ENCODE measurements around the gene PIP5KL1.

The PIP5KL1 gene
- 2.0 to 8.4 reads per million in 2 donors for total RNA-seq

DNA sequence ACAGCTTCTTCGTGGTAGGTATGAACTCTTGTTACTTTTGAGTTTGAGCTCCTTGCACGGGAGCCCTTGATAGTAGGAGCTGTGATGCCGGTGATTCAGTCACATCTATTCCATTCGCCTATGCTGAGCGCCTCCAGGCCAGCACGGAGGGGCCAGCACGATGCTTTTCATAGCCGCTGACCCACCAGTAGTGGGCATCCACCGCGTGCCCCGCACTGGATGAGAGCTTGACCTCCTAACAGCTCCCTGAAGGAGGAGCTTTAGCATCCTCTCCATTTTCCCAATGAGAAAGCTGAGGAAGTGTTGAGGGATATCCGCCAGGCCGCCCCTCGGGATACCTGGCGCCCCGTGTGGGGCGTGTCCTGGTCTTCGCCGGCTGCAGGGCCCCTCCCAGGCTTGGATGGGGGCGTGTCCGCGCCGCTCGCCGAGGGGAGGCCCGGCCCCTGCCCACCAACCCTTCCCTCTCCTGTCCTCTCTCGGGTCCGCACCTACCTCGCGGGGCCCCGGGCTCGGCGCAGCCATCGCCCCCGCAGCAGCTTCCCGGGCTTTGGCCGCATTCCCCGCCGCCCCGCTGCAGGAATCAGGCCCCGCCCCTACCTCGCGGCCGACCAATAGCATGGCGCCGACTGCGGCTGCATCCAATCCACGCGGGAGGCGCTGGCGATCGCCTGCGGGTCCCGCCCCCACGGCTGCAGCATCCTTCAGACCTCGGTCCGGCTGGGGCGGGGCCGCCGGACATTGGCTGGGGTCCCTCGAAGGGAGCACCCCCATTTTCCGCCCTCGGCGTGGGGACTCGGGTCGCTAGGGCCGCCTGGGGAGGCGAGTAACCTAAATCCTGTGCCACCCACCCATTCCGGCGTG, at the start of gene PIP5KL1:
Gene PIP5KL1, minus strand, starts transcription at position 547 of the 861 bp plus-strand sequence. Its CDS starts 25 bp downstream, at position 522.
- peak; percentile 50 to 71 (median 58) for DNase-seq

- peak in 4 of 5 experiments; percentile 43 to 49 (median 45) for DNase-seq
Measured at GRCh38 chr9:127980060-127980705, 49.6 kb upstream of the PIP5KL1 start.

- DNase-seq = peak in 2 of 5 experiments; percentile 29 to 40
Measured at GRCh38 chr9:127979333-127980059, 48.9 kb upstream of the PIP5KL1 start.

- no peak for DNase-seq
Measured at GRCh38 chr9:127979015-127979332, 48.4 kb upstream of the PIP5KL1 start.

DNA sequence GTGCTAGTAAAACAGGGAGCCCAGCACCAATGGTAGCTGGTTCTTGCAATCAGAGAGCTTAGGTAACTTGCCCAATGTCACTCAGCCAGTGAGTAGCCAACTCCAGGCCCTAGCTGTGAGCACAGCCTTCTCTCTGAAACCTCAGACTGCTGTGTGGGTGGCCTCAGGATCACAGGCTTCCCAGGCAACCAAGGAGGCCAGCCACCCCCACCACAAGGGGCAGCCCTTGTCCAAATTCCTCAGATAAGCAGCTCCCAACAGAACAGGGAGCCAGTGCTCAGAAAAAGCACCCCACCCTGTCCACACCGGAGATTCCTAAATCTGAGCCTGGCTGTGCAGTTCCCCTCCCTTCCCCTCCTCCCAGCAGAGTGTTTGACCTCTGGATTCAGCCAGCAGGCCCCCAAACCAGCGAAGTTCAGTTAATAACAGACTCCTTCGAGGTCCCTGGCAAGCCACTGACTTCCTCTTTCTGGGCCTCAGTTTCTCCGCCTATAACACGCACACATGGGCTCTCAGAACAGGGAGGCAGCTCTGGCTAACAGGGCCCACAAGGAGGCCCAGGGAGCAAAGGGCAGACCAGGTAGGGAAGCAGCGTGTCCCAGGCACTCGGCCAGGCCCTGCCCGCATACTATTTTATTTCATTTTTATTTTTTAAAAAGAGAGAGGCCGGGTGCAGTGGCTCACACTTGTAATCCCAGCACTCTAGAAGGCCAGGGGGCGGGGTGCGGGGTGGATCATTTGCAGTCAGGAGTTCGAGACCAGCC, 47.5 kb upstream of the PIP5KL1 start:
- peak in 1 of 5 experiments; percentile 47 for DNase-seq

DNA sequence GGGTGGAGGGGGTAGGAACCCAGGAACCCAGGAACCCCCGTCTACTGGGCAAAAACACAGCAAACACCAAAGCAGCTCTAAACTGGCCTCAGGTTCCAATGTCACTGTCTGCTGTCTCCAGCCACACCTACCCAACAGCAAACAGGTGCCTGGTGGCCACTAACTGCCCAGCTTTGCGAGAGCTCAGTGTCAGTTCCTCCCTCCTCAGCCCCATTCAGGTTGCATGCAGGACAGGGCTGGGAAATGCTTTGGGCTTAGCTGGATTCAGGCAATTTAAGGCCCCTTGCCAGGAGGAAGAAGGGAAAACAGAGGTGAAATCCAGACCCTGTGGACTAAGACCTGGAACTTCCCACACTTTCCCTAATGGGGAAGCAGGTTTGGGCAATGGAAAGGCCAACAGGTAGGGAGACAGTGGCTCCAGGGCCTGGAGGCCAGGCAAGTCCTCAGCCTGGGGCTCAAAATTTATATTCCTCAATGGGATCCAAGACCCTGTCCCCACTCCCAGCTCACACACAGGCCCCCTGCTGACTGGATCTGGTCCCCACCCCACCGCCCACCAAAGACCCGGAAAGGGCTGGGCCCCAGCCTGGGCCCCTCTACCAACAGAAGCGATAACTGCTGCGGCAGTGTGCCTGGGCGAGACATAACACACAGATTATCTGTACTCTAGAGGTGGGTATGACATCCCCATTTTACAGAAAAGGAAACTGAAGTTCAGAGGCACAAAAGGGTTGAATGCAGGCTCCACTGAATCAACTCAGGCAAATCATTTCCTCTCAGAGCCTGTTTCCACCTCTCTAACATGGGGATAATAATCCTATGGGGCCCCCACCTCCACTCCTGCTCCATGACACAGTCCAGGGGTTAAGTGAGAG, 46.7 kb upstream of the PIP5KL1 start:
- DNase-seq = peak in 1 of 5 experiments; percentile 59

GRCh38 chr9:127976498-127976897, 45.9 kb upstream of the PIP5KL1 start:
- peak in 2 of 5 experiments; percentile 43 to 73 for DNase-seq

DNA sequence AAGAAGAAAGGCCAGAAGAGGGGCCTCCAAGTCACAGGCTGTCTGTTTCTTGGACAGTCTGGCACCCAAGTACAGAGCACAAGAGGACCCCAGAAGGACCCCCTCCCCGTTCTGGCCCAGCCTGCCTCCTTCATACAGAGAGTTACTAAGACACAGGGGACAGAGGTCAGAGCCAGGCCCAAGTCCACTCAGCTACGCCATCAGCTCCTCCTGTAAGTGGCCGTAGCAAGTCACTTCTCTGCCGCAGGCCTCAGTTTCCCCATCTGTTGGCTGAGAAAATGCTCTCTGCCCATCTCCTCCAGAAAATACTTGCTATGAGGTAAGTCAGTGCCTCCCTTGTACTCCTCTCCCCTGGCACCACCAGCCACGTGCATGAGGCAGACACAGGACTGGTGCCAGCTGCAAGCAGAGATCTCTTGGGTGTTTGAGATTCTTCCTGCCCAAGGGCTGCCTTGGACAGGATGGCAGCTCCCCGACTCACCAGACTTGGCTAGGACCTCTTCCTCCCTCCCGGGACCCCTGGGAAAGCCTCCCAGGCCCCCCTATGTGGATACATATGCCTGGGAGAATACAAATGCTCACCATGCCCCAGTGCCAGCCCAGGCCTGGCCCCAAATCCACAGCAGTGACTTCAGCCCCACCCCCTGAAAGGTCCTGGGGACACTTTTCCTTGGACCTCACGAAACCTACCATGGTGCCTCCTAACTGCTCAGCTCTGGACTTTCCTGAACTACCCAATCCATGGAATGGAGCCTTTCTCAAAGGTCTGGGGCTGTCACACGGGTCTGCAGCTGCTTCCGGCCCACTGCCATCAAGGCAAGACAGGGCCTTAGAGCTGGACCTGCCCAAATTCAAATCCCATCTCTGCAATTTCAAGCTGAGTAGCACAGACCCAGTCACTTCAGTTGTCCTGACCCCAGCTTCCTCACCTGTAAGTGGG, 45.1 kb upstream of the PIP5KL1 start:
- DNase-seq = no peak

DNA sequence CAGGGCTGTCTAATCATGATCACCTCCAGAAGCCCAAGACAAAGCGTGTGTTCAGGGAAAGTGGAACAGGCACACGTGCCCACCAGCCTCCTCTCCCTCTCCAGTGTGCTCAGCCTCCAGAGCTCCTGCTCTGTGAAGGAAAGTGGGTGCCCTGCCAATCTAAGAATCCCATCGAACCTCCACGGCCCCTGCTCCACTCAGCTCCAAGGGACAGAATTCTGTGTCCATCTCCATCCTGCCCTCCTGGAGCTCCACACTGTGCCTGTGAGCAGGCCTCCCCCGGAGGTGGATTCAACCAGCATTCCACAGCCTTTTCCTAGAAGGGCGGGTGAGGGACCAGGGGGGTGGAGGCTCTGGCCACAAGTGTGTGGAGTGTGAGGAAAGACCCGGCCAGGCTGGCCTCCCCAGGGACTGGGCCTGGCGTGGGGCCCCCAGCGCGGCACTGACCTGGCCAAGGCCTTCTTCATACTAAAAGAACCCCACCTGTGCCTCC, 44.2 kb upstream of the PIP5KL1 start:
- DNase-seq = no peak

- no peak for DNase-seq
Measured at GRCh38 chr9:127974001-127974768, 43.6 kb upstream of the PIP5KL1 start.

DNA sequence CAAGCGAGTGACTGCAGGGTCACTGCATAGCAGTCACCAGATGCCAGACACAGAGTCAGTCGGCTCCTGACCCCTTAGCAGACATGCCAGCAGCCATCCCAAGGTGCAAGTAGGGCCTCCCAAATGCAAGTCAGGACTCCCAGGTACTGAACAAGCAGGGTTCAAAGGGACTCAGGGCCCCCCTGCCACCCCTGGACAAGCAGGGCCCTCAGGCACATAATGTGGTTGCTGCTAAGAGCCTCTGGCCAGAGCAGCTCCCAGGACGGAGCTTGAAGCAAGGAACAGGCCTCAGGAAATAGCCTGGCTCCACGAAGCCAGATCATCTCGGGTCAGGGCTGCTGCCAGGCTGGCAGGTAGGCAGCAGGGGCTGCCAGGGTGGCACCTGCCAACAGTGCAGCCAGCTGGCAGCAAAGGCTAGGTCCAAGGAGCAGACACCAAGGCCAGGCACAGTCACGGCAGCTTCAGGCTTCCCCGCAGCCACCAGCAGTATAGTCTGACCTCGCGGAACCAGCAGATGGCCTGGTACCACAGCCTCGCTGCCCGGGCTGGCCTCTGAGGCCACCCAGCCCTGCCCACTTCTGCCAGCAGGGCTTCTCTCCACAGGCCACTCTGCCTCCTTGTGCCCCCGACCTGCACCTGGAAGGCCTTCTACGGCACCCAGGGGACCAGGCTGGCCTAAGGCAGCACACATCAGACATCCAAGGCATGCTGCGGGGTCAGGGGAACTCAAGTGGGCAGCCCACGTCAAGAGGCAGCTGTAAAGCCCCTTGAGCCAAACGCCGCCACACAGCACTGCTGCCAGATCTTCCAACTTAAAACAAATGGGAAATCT, 42.8 kb upstream of the PIP5KL1 start:
- DNase-seq = no peak

DNA sequence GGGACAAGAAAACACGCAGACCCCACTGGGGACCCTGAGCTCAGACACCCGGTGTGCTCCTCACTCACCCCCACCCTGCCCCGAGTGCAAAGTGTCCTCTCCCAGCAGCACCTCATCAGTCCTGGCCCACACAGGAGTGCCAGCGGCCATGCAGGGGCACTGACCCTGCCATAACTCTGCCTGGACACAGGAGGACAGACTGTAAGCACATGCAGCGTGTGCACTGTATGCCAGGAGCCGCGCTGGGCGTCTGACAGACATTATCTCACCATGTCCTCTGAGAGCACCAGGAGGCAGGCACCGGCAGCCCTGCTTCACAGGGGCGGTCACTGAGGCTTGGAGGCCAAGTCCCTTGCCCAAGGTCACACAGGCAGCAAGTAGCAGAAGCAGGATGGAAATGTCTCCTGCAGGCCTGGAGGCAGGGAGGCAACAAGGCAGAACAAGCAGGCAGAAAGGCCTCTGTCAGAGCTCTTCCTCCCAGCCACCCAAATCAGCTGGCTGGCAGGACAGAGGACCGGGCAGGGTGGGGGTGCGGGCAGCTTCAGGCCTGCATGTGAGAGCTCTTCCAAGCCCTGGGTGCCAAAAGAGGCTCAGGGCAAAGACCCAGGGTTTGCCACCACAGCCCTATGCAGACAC, 41.8 kb upstream of the PIP5KL1 start:
- no peak for DNase-seq

DNA sequence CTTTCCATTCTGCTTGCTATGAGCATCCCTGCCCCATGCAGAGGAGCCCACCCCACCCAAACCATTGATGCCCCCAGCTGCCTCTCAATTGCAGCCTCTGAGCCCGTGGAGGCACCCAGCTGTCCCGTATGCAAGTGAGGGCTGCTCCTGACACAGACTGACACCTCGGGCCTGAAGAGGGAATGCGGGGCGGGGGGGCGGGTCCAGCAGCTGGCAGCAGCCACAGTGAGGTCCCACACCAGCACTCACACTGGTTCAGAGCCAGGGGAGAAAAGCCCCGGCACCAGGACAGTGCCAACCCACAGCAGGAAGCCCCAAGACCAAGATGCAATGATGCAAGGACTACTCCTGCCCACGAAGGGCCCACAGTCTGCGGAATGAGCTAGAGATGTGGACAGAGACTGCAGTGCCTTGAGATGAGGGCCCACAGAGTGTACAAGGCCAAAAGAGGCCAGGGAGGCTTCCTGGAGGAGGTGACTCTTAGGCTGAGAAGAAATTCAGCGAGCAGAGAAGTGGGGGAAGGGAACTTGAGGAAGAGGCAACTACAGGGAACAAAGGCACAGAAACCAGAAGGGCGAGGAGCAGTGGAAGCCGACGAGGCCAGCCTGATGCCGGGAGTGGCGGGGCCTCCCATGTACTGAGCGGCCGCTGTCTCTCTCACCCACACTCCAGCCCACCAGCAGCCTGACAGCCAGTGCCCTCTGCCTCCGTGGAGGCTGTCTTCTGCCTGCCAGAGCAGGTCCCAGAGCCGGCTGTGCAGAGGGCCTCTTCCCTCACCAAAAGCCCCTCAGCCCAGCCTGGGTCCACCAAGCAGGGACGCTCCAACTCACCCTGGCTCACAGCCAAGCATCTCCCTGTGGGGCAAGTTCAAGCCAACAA, 41.0 kb upstream of the PIP5KL1 start:
- DNase-seq = peak in 2 of 5 experiments; percentile 69 to 78

- peak in 4 of 5 experiments; percentile 50 to 96 (median 63) for DNase-seq
Measured at GRCh38 chr9:127970401-127971313, 40.1 kb upstream of the PIP5KL1 start.

DNA sequence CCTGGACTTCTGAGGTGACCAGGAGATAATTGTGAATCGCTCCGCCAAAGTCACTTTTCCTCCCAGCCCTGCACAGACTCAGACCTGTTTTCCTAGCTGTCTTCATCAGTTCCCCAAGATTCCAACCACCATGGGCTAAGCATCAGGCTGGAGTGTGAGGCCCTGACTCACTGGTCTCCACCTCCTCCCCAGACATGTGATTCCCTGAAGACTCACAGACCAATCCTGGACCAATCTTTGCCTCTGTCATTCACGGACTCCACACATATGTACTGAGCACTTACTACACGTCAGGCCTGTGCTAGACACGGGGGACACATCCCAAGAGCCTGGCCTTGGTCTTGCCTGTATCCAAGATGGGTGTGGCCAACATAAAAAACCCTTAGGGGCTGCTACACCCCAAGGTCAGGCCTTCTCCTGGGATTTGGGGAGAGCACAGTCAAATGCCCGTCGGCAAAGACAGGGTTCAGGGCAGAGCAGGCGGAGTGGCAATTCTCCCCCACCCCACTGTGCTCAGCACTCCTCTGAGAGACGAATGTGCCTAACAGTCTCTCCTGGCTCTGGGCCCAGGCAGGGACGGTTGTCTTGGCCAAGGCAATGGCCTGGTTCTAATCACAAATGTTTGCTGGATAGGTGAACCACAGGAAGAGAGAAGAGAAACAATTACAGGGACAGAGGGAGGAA, 38.3 kb upstream of the PIP5KL1 start:
- DNase-seq = no peak
